WTC11 (cell line): Measurements from ENCODE around the gene DAAM2. TPM values are rescaled to one million over a fixed set of nuclear protein-coding genes. Genes with fewer than 3 reads are reported as not detected.

Experiments
- ATAC-seq: fragments of 200-7000 bp; cut with Tn5 transposase; 2 replicates; pipeline ENCODE4 v1.10.0; 2021; ENCODE audit warnings: mild to moderate bottlenecking, moderate library complexity
- CTCF ChIA-PET: fragments of 300-600 bp; sonication (Branson Sonifier 250); formaldehyde crosslinking; loops from one replicate; lab custom pipeline; 2021; ENCODE audit warnings: antibody characterized with exemption; lab: Charles Lee
- POLR2A ChIA-PET: fragments of 350-600 bp; sonication (Branson Sonifier 250); formaldehyde crosslinking; loops from one replicate; lab custom pipeline; 2021; ENCODE audit warnings: antibody characterized with exemption; lab: Charles Lee
- DNase-seq: peaks from one replicate; pipeline ENCODE4 v3.0.0; 2021; ENCODE audit warnings: low spot score
- H3K27ac Mint-ChIP-seq: 2 replicates; pipeline ENCODE4 v1.8.0; 2021; ENCODE audit warnings: mixed read lengths
- H3K27me3 Mint-ChIP-seq: 2 replicates; pipeline ENCODE4 v1.8.0; 2021; ENCODE audit warnings: low read depth, mild to moderate bottlenecking, moderate library complexity, mixed read lengths
- H3K36me3 Mint-ChIP-seq: 2 replicates; pipeline ENCODE4 v1.8.0; 2021; ENCODE audit warnings: mixed read lengths
- H3K4me1 Mint-ChIP-seq: 2 replicates; pipeline ENCODE4 v1.8.0; 2022; ENCODE audit warnings: mixed read lengths
- H3K4me3 Mint-ChIP-seq: 2 replicates; pipeline ENCODE4 v1.8.0; 2021; ENCODE audit warnings: mild to moderate bottlenecking, moderate library complexity, mixed read lengths
- H3K9me3 Mint-ChIP-seq: 2 replicates; pipeline ENCODE4 v1.8.0; 2021; ENCODE audit warnings: mixed read lengths
- ELF4 ChIP-seq: sonication (generic); formaldehyde crosslinking; IDR thresholded peaks from 2 replicates; pipeline ENCODE4 v1.8.1; 2022; ENCODE audit warnings: low read depth, mild to moderate bottlenecking, moderate library complexity, missing genetic modification reagents
- FOXK1 ChIP-seq: sonication (generic); formaldehyde crosslinking; IDR thresholded peaks from 2 replicates; pipeline ENCODE4 v1.8.0; 2022; ENCODE audit warnings: mild to moderate bottlenecking, moderate library complexity, missing genetic modification reagents
- GTF2I ChIP-seq: fragments of 250-450 bp; sonication (Bioruptor Pico); conservative IDR thresholded peaks from 2 replicates; pipeline ENCODE4 v1.4.0; 2021; ENCODE audit warnings: mild to moderate bottlenecking
- NFATC4 ChIP-seq: fragments of 250-450 bp; sonication (Bioruptor Pico); IDR thresholded peaks from 2 replicates; pipeline ENCODE4 v1.9.0; 2021; ENCODE audit warnings: mild to moderate bottlenecking
- SOX15 ChIP-seq: fragments of 250-450 bp; sonication (Bioruptor Pico); IDR thresholded peaks from 2 replicates; pipeline ENCODE4 v1.9.0; 2021; ENCODE audit warnings: mild to moderate bottlenecking
- ZNF317 ChIP-seq: sonication (generic); formaldehyde crosslinking; IDR thresholded peaks from 2 replicates; pipeline ENCODE4 v1.8.1; 2023; ENCODE audit warnings: low read depth, mild to moderate bottlenecking, moderate library complexity, missing genetic modification reagents, borderline replicate concordance
- ZNF423 ChIP-seq: fragments of 250-450 bp; sonication (Bioruptor Pico); IDR thresholded peaks from 2 replicates; pipeline ENCODE4 v2.1.2; 2022; ENCODE audit warnings: mild to moderate bottlenecking, moderate library complexity
- total RNA-seq: library from RNA; stranded (reverse); gene quantifications from 3 replicates; pipeline ENCODE4 v1.2.3, GENCODE V29; 2021
- TF ChIP-seq, protein P1 (sequence below): fragments of 250-450 bp; sonication (Bioruptor Pico); IDR thresholded peaks from 2 replicates; pipeline ENCODE4 v1.8.0; 2021; ENCODE audit warnings: mild to moderate bottlenecking
- TF ChIP-seq, protein P2 (sequence below): fragments of 200-600 bp; IDR thresholded peaks from 2 replicates; pipeline ENCODE4 v1.8.0; 2022; ENCODE audit warnings: antibody characterized with exemption
- TF ChIP-seq, protein P3 (sequence below): sonication (generic); formaldehyde crosslinking; IDR thresholded peaks from 2 replicates; pipeline ENCODE4 v1.8.0; 2023; ENCODE audit warnings: missing genetic modification reagents
- TF ChIP-seq, protein P4 (sequence below): fragments of 250-450 bp; sonication (Bioruptor Pico); IDR thresholded peaks from 2 replicates; pipeline ENCODE4 v1.9.0; 2021; ENCODE audit warnings: mild to moderate bottlenecking
- TF ChIP-seq, protein P5 (sequence below): sonication (generic); formaldehyde crosslinking; IDR thresholded peaks from 2 replicates; pipeline ENCODE4 v1.8.0; 2022; ENCODE audit warnings: mild to moderate bottlenecking, missing genetic modification reagents
- TF ChIP-seq, protein P6 (sequence below): fragments of 250-450 bp; sonication (Bioruptor Pico); IDR thresholded peaks from 2 replicates; pipeline ENCODE4 v2.1.2; 2022; ENCODE audit warnings: mild to moderate bottlenecking, moderate library complexity

Gene DAAM2
- total RNA-seq, 1 experiment from 2014 or later: 2.0 TPM

DNA sequence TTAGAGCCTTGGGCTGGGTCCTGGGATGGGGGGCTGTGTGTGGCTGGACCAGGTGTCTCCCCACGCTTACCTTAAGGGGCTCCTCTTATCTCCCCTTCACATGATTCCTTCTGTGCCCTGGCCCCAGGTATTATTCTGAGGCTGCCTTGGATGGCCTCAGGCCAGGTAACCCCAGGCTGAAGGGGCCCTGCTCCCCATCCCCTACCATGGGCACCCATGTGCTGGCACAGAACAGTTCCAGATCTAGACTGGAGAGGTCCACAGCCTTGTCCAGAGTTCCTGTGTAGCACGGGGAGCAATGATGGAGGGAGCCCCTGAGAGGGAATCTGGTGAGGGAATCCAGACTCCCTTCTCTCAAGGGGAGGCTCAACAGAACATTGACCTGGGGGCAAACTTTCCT, 110.0 kb downstream of the DAAM2 start (continued):
- TF ChIP-seq, protein P1, sequence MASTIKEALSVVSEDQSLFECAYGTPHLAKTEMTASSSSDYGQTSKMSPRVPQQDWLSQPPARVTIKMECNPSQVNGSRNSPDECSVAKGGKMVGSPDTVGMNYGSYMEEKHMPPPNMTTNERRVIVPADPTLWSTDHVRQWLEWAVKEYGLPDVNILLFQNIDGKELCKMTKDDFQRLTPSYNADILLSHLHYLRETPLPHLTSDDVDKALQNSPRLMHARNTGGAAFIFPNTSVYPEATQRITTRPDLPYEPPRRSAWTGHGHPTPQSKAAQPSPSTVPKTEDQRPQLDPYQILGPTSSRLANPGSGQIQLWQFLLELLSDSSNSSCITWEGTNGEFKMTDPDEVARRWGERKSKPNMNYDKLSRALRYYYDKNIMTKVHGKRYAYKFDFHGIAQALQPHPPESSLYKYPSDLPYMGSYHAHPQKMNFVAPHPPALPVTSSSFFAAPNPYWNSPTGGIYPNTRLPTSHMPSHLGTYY: no peak
- no peak for TF ChIP-seq ZNF317 (CRISPR knock-in tag)
- TF ChIP-seq, all 79 proteins: peak for 0

DNA sequence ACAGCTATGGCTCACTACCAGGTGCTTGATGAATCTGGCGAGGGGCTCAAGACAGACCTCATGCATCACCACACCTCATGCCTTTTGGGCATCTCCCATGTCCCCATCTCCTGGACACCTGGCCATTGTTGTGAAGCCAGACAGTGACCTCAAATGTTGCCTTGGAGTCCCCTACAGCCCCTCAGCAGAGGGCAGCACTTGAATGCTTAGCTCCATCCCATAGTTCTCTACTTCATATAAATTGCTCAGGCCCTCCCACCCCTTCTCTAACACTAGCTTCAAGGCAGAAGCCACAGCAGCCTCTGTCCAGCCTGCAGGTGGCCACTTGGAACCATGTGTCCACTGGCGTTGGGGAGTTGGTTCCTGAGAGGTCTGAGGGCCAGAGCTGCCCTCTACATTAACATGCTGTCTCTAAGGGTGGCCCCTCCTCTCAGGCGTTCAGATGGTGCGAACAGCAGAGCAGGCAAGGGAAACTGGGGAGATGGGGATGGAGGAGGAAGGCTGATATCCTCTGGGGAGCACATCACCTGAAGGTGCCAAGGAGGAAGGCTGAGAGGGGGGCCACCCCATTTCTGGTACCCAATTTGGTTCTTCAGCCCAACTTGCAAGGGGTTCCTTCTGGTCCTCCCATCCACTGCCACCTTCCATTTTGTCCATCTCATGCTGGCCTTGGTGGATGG, 110.8 kb downstream of the DAAM2 start:
- Mint-ChIP-seq H3K4me3 (no peak overlapping the region), H3K9me3 (no peaks in the 10 kb centered on the region), H3K27ac (no peak overlapping the region), H3K36me3 (peaks cover 22% of the 10 kb centered on the region), H3K27me3 (no peaks in the 10 kb centered on the region; the same call in none of the 2 replicates), H3K4me1 (peaks cover 16% of the 10 kb centered on the region)
- CTCF ChIA-PET: no interaction called here
- DNase-seq (no peak), ATAC-seq (peak; percentile 47)
- TF ChIP-seq, protein P2, sequence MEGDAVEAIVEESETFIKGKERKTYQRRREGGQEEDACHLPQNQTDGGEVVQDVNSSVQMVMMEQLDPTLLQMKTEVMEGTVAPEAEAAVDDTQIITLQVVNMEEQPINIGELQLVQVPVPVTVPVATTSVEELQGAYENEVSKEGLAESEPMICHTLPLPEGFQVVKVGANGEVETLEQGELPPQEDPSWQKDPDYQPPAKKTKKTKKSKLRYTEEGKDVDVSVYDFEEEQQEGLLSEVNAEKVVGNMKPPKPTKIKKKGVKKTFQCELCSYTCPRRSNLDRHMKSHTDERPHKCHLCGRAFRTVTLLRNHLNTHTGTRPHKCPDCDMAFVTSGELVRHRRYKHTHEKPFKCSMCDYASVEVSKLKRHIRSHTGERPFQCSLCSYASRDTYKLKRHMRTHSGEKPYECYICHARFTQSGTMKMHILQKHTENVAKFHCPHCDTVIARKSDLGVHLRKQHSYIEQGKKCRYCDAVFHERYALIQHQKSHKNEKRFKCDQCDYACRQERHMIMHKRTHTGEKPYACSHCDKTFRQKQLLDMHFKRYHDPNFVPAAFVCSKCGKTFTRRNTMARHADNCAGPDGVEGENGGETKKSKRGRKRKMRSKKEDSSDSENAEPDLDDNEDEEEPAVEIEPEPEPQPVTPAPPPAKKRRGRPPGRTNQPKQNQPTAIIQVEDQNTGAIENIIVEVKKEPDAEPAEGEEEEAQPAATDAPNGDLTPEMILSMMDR: no peak
- TF ChIP-seq, protein P3, sequence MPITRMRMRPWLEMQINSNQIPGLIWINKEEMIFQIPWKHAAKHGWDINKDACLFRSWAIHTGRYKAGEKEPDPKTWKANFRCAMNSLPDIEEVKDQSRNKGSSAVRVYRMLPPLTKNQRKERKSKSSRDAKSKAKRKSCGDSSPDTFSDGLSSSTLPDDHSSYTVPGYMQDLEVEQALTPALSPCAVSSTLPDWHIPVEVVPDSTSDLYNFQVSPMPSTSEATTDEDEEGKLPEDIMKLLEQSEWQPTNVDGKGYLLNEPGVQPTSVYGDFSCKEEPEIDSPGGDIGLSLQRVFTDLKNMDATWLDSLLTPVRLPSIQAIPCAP (CRISPR knock-in tag): no peak
- no peak for TF ChIP-seq NFATC4 (CRISPR knock-in tag)
- TF ChIP-seq GTF2I (CRISPR knock-in tag): no peak
- POLR2A ChIA-PET: no interaction called here

DNA sequence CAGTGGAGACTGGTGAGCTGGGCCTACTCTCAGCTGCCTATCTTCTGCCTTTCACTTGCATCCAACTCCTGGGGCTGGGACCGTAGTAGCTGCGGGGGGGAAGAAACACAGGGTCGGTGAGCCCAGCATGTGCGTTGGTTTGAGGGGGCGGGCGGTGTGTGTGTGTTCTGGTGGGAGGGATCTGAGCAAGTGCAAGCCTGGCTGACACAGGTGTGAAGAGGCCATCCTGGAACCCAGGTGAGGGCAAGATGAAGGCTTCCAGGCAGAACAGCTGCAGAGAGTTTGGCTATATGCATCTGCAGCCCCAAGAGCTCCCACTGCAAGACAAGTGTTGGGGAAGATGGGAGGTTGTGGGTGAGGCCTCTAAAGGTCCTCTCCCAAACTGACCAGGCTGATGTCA, 111.5 kb downstream of the DAAM2 start:
- H3K4me1 Mint-ChIP-seq: peaks cover 9% of the 10 kb centered on the region
- TF ChIP-seq, protein P4, sequence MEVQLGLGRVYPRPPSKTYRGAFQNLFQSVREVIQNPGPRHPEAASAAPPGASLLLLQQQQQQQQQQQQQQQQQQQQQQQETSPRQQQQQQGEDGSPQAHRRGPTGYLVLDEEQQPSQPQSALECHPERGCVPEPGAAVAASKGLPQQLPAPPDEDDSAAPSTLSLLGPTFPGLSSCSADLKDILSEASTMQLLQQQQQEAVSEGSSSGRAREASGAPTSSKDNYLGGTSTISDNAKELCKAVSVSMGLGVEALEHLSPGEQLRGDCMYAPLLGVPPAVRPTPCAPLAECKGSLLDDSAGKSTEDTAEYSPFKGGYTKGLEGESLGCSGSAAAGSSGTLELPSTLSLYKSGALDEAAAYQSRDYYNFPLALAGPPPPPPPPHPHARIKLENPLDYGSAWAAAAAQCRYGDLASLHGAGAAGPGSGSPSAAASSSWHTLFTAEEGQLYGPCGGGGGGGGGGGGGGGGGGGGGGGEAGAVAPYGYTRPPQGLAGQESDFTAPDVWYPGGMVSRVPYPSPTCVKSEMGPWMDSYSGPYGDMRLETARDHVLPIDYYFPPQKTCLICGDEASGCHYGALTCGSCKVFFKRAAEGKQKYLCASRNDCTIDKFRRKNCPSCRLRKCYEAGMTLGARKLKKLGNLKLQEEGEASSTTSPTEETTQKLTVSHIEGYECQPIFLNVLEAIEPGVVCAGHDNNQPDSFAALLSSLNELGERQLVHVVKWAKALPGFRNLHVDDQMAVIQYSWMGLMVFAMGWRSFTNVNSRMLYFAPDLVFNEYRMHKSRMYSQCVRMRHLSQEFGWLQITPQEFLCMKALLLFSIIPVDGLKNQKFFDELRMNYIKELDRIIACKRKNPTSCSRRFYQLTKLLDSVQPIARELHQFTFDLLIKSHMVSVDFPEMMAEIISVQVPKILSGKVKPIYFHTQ: no peak
- TF ChIP-seq FOXK1 (CRISPR knock-in tag): no peak
- H3K27ac Mint-ChIP-seq: no peak overlapping the region
- CTCF ChIA-PET: interaction anchor here (1.4 kb wide), 1 partner anchor 37 kb away, joined by 3 read pairs; no protein-coding TSS in a partner anchor
- no peak overlapping the region for H3K4me3 Mint-ChIP-seq
- ATAC-seq (no peak), DNase-seq (no peak)
- no peaks in the 10 kb centered on the region; the same call in none of the 2 replicates for H3K27me3 Mint-ChIP-seq
- H3K9me3 Mint-ChIP-seq: no peaks in the 10 kb centered on the region
- POLR2A ChIA-PET: no interaction called here
- peaks cover 22% of the 10 kb centered on the region for H3K36me3 Mint-ChIP-seq

DNA sequence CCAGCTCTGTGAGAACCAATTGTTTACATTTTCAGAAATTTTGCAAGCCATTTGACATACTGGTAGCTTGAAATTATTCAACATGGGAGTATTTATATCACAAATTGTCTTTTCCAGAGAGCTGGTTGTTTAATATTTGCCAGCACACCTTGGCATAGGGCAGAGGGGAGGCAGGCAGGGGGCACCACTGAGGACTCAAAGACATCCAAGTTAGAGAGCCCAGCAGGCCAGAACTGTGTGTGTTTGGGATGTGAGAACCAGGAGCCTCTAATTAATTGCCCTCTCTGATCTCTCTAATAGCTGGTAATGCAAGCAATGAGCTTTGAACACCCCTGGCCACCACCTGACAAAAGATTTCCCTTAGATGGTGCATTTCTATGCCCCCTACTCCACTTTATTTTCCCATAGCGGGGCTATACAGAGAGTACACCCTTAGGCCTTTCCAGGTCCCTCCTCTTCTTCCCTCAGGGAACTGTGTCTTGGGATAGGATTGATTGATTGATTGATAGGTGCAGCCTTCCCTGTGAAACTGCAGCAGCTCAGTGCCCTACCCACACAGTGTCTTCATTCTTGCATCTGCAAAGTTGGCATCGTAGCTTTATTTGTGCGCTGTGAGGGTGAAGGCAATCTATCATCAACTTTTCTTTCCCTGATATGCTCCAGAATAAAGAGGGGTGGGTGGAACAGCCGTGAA, 112.9 kb downstream of the DAAM2 start:
- no peak for ATAC-seq
- 0 out of 2 replicates have a peak, but pooled peaks cover 3% of the 10 kb centered on the region for H3K4me1 Mint-ChIP-seq
- TF ChIP-seq, protein P5, sequence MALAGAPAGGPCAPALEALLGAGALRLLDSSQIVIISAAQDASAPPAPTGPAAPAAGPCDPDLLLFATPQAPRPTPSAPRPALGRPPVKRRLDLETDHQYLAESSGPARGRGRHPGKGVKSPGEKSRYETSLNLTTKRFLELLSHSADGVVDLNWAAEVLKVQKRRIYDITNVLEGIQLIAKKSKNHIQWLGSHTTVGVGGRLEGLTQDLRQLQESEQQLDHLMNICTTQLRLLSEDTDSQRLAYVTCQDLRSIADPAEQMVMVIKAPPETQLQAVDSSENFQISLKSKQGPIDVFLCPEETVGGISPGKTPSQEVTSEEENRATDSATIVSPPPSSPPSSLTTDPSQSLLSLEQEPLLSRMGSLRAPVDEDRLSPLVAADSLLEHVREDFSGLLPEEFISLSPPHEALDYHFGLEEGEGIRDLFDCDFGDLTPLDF (CRISPR knock-in tag): no peak
- TF ChIP-seq FOXK1 (CRISPR knock-in tag): no peak
- TF ChIP-seq, protein P6, sequence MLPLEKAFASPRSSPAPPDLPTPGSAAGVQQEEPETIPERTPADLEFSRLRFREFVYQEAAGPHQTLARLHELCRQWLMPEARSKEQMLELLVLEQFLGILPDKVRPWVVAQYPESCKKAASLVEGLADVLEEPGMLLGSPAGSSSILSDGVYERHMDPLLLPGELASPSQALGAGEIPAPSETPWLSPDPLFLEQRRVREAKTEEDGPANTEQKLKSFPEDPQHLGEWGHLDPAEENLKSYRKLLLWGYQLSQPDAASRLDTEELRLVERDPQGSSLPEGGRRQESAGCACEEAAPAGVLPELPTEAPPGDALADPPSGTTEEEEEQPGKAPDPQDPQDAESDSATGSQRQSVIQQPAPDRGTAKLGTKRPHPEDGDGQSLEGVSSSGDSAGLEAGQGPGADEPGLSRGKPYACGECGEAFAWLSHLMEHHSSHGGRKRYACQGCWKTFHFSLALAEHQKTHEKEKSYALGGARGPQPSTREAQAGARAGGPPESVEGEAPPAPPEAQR (CRISPR knock-in tag): no peak
- TF ChIP-seq, protein P3 (CRISPR knock-in tag): no peak
- no peak for TF ChIP-seq SOX15 (CRISPR knock-in tag)
- no peak for TF ChIP-seq ELF4 (CRISPR knock-in tag)
- no peak for TF ChIP-seq ZNF423
- TF ChIP-seq, all 79 proteins: peak for 0
- Mint-ChIP-seq H3K36me3 (peaks cover 23% of the 10 kb centered on the region), H3K27me3 (no peaks in the 10 kb centered on the region; the same call in none of the 2 replicates), H3K27ac (no peak overlapping the region), H3K4me3 (no peak overlapping the region), H3K9me3 (no peaks in the 10 kb centered on the region)
- CTCF ChIA-PET: interaction anchor here (1.0 to 1.5 kb wide), 6 partner anchors 10 to 112 kb away, joined by 3 to 4 read pairs (median 4); no protein-coding TSS in a partner anchor
- no peak for DNase-seq
- POLR2A ChIA-PET: no interaction called here
